Gastrocnemius medialis (tissue), 4 donors: ENCODE data around the gene RFXAP. TPM values are rescaled to one million over a fixed set of nuclear protein-coding genes. Genes with fewer than 3 reads are reported as not detected.

Source experiments
- ATAC-seq, 2 donors: fragments of 150-250 bp; one replicate each; pipeline ENCODE4 v1.9.1; 2016
- DNase-seq, 2 donors: peaks; one replicate each; pipeline ENCODE4 v3.0.0-alpha.2; 2019
- H3K27ac ChIP-seq, 4 donors: fragments of 200-600 bp; sonication (generic); 1 replicate in 1 of 4; 2 replicates in 3 of 4; pipeline ENCODE4 v1.5.1; 2016 to 2018; ENCODE audit warnings: mild to moderate bottlenecking in 2 of 4, moderate library complexity in 1 of 4
- H3K27me3 ChIP-seq, 3 donors: fragments of 200-600 bp; sonication (generic) in 2 of 3; 1 replicate in 1 of 3; 2 replicates in 2 of 3; pipeline versions ENCODE4 v1.5.1 to v1.6.0; 2016 to 2019; ENCODE audit warnings: mild to moderate bottlenecking in 1 of 3, moderate library complexity in 1 of 3
- H3K36me3 ChIP-seq, 2 donors: fragments of 200-600 bp; sonication (generic) in 1 of 2; one replicate each; pipeline ENCODE4 v1.5.1; 2017 to 2018
- H3K4me1 ChIP-seq, 2 donors: fragments of 200-600 bp; sonication (generic) in 1 of 2; one replicate each; pipeline ENCODE4 v1.5.1; 2016 to 2017; ENCODE audit warnings: mild to moderate bottlenecking in 2 of 2
- H3K4me3 ChIP-seq, 4 donors: fragments of 200-600 bp; sonication (generic) in 3 of 4; 1 replicate in 1 of 4; 2 replicates in 3 of 4; pipeline ENCODE4 v1.5.1; 2016 to 2019; ENCODE audit warnings: mild to moderate bottlenecking in 2 of 4
- H3K9me3 ChIP-seq, 3 donors: fragments of 200-600 bp; sonication (generic) in 2 of 3; 1 replicate in 1 of 3; 2 replicates in 2 of 3; pipeline ENCODE4 v1.5.1; 2016 to 2019
- CTCF ChIP-seq, 5 experiments: fragments of 450-650 bp in 3 of 5; fragments of 200-600 bp in 2 of 5; sonication (generic) in 2 of 5; IDR thresholded peaks in 4 of 5; conservative IDR thresholded peaks in 1 of 5; 1 replicate in 4 of 5; 2 replicates in 1 of 5; pipeline ENCODE4 v1.5.1; 2016 to 2019; ENCODE audit warnings: antibody characterized with exemption in 5 of 5, mild to moderate bottlenecking in 3 of 5, moderate library complexity in 3 of 5
- POLR2A ChIP-seq, 2 donors: fragments of 450-650 bp; IDR thresholded peaks; one replicate each; pipeline ENCODE4 v1.6.1; 2017; ENCODE audit warnings: antibody characterized with exemption in 2 of 2, mild to moderate bottlenecking in 2 of 2, moderate library complexity in 2 of 2
- in situ Hi-C, 4 donors: fragments of 200-750 bp; cut with MboI; loops; one replicate each; pipeline versions ENCODE4 v1.15.0 to v1.8.0; 2017; ENCODE audit warnings: low sequenced_read_pairs in 4 of 4
- intact Hi-C: fragments of 100-400 bp; cut with DNase I; formaldehyde crosslinking; loops from one replicate; pipeline ENCODE4 v1.15.1; 2023; ENCODE audit warnings: low total_unique reads
- total RNA-seq, 4 donors: library from RNA; depleted of rRNA; stranded (reverse); fragments of >200 nt; gene quantifications; one replicate each; pipeline versions ENCODE4 v1.1.0 to v1.2.3, GENCODE V29; 2016

The RFXAP gene
- total RNA-seq, 4 donors from 2014 or later = 0.71 to 3.0 (median 2.2) TPM

- in situ Hi-C loops = no loop called here
- peaks cover 0 to 10% of the 10 kb centered on the region in 2 donors for H3K36me3 ChIP-seq
- TF ChIP-seq POLR2A (IDR thresholded peaks at IDR 0.05) (no peak), CTCF (IDR thresholded peaks at IDR 0.05 in 4 of 5, conservative IDR thresholded peaks at IDR 0.05 in 1 of 5) (no peak)
These were observed 10.7 kb downstream of the RFXAP start for GRCh38 chr13:36829753-36830152.

GRCh38 chr13:36831291-36831690, 12.3 kb downstream of the RFXAP start:
- in situ Hi-C loops = no loop called here
- TF ChIP-seq CTCF (IDR thresholded peaks at IDR 0.05 in 4 of 5, conservative IDR thresholded peaks at IDR 0.05 in 1 of 5) = no peak
- no peak for TF ChIP-seq POLR2A (IDR thresholded peaks at IDR 0.05)
- Histone ChIP-seq H3K4me3 (no peak overlapping the region), H3K36me3 (peaks cover 0 to 5% of the 10 kb centered on the region in 2 donors), H3K27me3 (no peaks in the 10 kb centered on the region), H3K27ac (no peak overlapping the region), H3K9me3 (no peaks in the 10 kb centered on the region), H3K4me1 (no peaks in the 10 kb centered on the region)
- DNase-seq = no peak
- intact Hi-C loops = no loop called here
- ATAC-seq = no peak

More at GRCh38 chr13:36829753-36830152, 10.7 kb downstream of the RFXAP start:
- DNase-seq (no peak), ATAC-seq (no peak)
- Histone ChIP-seq H3K4me3 (no peak overlapping the region), H3K9me3 (no peaks in the 10 kb centered on the region), H3K27ac (no peak overlapping the region), H3K27me3 (no peaks in the 10 kb centered on the region), H3K4me1 (no peaks in the 10 kb centered on the region)
- intact Hi-C loops = no loop called here

- ATAC-seq = no peak
- Histone ChIP-seq H3K27me3 (no peaks in the 10 kb centered on the region), H3K9me3 (no peaks in the 10 kb centered on the region), H3K27ac (no peak overlapping the region), H3K4me1 (peaks cover 8 to 10% of the 10 kb centered on the region in 2 donors), H3K4me3 (no peak overlapping the region), H3K36me3 (no peaks in the 10 kb centered on the region)
- no peak for DNase-seq
- in situ Hi-C loops (no loop called here), intact Hi-C loops (no loop called here)
- TF ChIP-seq CTCF (IDR thresholded peaks at IDR 0.05 in 4 of 5, conservative IDR thresholded peaks at IDR 0.05 in 1 of 5) (no peak), POLR2A (IDR thresholded peaks at IDR 0.05) (no peak)
These were observed 15.3 kb downstream of the RFXAP start for GRCh38 chr13:36834299-36834698.

GRCh38 chr13:36837354-36838092, 18.5 kb downstream of the RFXAP start:
- TF ChIP-seq CTCF (IDR thresholded peaks at IDR 0.05 in 4 of 5, conservative IDR thresholded peaks at IDR 0.05 in 1 of 5) (no peak), POLR2A (IDR thresholded peaks at IDR 0.05) (no peak)
- Histone ChIP-seq H3K36me3 (no peaks in the 10 kb centered on the region), H3K27ac (peak overlapping the region in 1 of 4 donors; percentile 9), H3K27me3 (no peaks in the 10 kb centered on the region), H3K9me3 (no peaks in the 10 kb centered on the region), H3K4me3 (no peak overlapping the region), H3K4me1 (peaks cover 8 to 10% of the 10 kb centered on the region in 2 donors)
- ATAC-seq (no peak), DNase-seq (no peak)
- in situ Hi-C loops = no loop called here
- intact Hi-C loops = no loop called here
